ENCODE results near the gene MS4A15. TPM values are rescaled to one million over a fixed set of nuclear protein-coding genes. Genes with fewer than 3 reads are reported as not detected.

MS4A15 gene
- total RNA-seq, 2 experiments from 2014 or later = not detected

DNA sequence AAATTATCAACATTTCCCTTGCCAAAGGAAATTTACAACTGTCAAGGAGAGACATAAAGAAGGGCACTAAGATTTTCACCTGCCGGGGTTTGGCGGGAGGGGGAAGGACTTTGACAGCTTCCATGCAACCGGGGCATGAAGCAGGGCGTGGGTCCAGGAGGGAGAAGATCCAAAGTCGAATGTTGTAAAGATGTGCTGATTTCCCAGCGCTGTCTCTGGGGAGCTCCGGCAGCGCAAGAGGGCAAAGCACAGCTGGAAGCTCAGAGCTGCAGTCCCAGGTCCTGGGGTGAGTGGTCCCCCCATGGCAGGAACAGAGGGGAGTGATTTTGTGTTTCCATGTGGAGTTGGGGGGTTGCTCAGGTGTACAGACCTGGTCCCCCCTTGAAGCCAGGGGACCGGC lies 28.5 kb downstream of the MS4A15 start, which contains the start of gene MS4A10:
MS4A10 (plus strand) TSS at position 198 of the 400 bp plus-strand sequence. CDS start 5,003 bp downstream, outside the sequence.
- Mint-ChIP-seq H3K9me3 (ENCODE audit: low read depth) (no peaks in the 10 kb centered on the region), H3K4me3 (no peak within 1 kb of the TSS), H3K27me3 (no peaks in the 10 kb centered on the region), H3K27ac (no peak within 1 kb of the TSS), H3K4me1 (no peaks in the 10 kb centered on the region), H3K36me3 (no peaks in the 10 kb centered on the region)
- ATAC-seq (no peak), DNase-seq (no peak)
- CTCF ChIA-PET = interaction anchor here (1.7 to 2.1 kb wide), 2 partner anchors 10 to 46 kb away, joined by 4 to 5 read pairs; no protein-coding TSS in a partner anchor

DNA sequence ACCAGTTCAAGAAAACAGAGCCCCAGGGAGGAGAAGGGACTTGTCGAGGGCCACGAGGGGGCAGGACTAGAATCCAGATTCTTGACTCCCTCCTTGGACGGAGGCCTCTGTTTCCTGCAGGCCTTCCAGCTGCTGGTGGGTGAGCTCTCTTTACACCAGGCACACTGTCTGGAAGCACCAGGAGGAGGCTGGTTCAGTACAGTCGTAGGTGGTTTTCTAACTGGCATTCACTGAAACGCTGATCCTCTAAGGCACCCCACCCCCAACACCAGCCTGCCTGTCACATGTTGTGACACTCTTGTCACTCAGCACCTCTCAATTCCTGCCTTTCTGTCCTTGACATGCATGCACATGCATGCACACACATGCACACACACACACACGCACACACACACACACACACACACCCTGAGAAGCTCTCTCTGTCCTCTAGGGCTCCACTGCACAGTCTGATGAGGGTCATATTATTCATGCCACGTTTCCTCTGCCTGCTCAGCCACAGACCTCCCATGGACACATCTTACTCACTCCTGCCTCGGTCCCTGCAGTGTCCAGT lies 29.2 kb downstream of the MS4A15 start:
- DNase-seq = no peak
- no peak overlapping the region for H3K27ac Mint-ChIP-seq
- no peak for ATAC-seq
- H3K36me3 Mint-ChIP-seq = no peaks in the 10 kb centered on the region
- H3K27me3 Mint-ChIP-seq = no peaks in the 10 kb centered on the region
- no peak overlapping the region for H3K4me3 Mint-ChIP-seq
- H3K4me1 Mint-ChIP-seq = no peaks in the 10 kb centered on the region
- CTCF ChIA-PET = interaction anchor here (2.1 kb wide), 1 partner anchor 10 kb away, joined by 4 read pairs; no protein-coding TSS in a partner anchor
- no peaks in the 10 kb centered on the region for H3K9me3 Mint-ChIP-seq (ENCODE audit: low read depth)

- no peak for DNase-seq
- CTCF ChIA-PET = interaction anchor here (0.9 kb wide), 1 partner anchor 12 kb away, joined by 3 read pairs; no protein-coding TSS in a partner anchor
- no peak for ATAC-seq
- H3K4me3 Mint-ChIP-seq = no peak overlapping the region
- H3K9me3 Mint-ChIP-seq (ENCODE audit: low read depth) = no peaks in the 10 kb centered on the region
- peaks cover 5% of the 10 kb centered on the region for H3K27me3 Mint-ChIP-seq
- H3K27ac Mint-ChIP-seq = no peak overlapping the region
- no peaks in the 10 kb centered on the region for H3K4me1 Mint-ChIP-seq
- H3K36me3 Mint-ChIP-seq = no peaks in the 10 kb centered on the region
These were observed 30.3 kb downstream of the MS4A15 start for GRCh38 chr11:60786811-60787567.

GRCh38 chr11:60788401-60789125 lies 31.9 kb downstream of the MS4A15 start:
- peaks cover 5% of the 10 kb centered on the region for H3K27me3 Mint-ChIP-seq
- CTCF ChIA-PET = no interaction called here
- no peak overlapping the region for H3K4me3 Mint-ChIP-seq
- no peak for DNase-seq
- no peaks in the 10 kb centered on the region for H3K36me3 Mint-ChIP-seq
- no peaks in the 10 kb centered on the region for H3K9me3 Mint-ChIP-seq (ENCODE audit: low read depth)
- H3K27ac Mint-ChIP-seq = no peak overlapping the region
- H3K4me1 Mint-ChIP-seq = no peaks in the 10 kb centered on the region
- no peak for ATAC-seq

- H3K27ac Mint-ChIP-seq = no peak overlapping the region
- H3K27me3 Mint-ChIP-seq = peaks cover 5% of the 10 kb centered on the region
- ATAC-seq (no peak), DNase-seq (no peak)
- H3K4me1 Mint-ChIP-seq = no peaks in the 10 kb centered on the region
- no peaks in the 10 kb centered on the region for H3K36me3 Mint-ChIP-seq
- H3K9me3 Mint-ChIP-seq (ENCODE audit: low read depth) = no peaks in the 10 kb centered on the region
- H3K4me3 Mint-ChIP-seq = no peak overlapping the region
- CTCF ChIA-PET = interaction anchor here (0.7 to 1.3 kb wide), 2 partner anchors 15 to 34 kb away, joined by 3 to 4 read pairs; no protein-coding TSS in a partner anchor
These were observed 34.1 kb downstream of the MS4A15 start for GRCh38 chr11:60790726-60791125.

DNA sequence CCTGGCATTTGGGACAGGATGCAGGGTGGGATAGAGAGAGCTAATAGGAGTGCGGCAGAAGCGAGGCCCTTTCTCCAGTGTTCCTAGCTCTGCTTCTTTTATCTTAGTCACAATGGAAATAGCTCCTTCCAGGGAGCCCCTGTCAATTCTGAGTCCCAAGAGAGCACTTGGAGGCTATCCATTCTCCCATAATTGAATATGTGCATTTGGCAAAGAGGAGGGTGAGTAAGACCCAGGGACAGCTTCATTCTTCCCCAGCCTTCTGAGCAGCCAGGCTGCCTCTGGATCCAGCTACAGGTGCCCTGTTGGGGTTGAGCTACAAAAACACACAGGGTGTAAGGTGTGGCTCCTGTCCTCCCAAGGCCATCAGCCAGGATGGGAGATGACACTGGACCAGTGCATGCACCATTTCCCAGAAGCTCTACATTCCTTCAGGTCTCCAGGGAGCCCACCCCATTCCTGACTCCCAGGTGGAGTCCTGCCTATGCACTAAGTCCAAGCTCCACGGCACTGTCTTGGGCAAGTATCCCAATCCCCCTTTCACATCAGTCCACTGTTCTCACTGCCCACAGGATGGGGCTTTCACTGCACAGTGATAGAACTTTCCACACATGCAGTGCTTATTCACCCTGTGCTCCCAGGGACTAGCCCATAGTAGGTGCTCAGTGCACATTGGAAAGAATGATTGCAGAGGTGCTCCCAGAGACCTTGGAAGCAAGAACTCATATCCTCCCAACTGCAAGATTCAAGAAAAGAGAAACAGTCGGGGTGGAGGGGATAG lies 34.7 kb downstream of the MS4A15 start:
- H3K36me3 Mint-ChIP-seq = no peaks in the 10 kb centered on the region
- H3K4me1 Mint-ChIP-seq = no peaks in the 10 kb centered on the region
- ATAC-seq (no peak), DNase-seq (no peak)
- no peak overlapping the region for H3K27ac Mint-ChIP-seq
- H3K27me3 Mint-ChIP-seq = peaks cover 5% of the 10 kb centered on the region
- H3K9me3 Mint-ChIP-seq (ENCODE audit: low read depth) = no peaks in the 10 kb centered on the region
- no peak overlapping the region for H3K4me3 Mint-ChIP-seq
- CTCF ChIA-PET = interaction anchor here (0.7 kb wide), 1 partner anchor 34 kb away, joined by 3 read pairs; no protein-coding TSS in a partner anchor

DNA sequence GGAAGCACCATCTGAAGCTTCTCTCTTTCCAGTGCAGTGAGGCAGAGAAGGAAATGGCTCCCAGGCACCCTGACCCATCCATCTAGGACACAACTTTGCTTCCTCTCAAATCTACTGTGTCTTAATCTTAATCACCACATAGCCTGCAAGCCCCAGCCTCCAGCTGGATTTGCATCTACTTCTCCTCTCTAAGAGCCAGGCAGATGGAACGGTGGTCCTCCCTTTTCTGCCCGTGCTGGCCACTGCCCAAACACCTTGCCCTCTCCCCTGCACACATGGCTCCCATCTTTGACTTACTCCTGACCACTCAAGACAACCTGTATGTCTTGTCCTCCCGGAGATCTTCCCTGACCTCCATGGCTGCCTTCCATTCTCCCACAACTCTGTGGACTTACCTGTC lies 35.9 kb downstream of the MS4A15 start:
- Mint-ChIP-seq H3K27me3 (peaks cover 5% of the 10 kb centered on the region), H3K27ac (no peak overlapping the region), H3K4me1 (no peaks in the 10 kb centered on the region), H3K9me3 (ENCODE audit: low read depth) (no peaks in the 10 kb centered on the region), H3K4me3 (no peak overlapping the region), H3K36me3 (no peaks in the 10 kb centered on the region)
- ATAC-seq (no peak), DNase-seq (no peak)
- CTCF ChIA-PET = no interaction called here

- ATAC-seq (no peak), DNase-seq (no peak)
- Mint-ChIP-seq H3K4me1 (no peaks in the 10 kb centered on the region), H3K27ac (no peak overlapping the region), H3K27me3 (peaks cover 10% of the 10 kb centered on the region), H3K9me3 (ENCODE audit: low read depth) (no peaks in the 10 kb centered on the region), H3K4me3 (no peak overlapping the region), H3K36me3 (no peaks in the 10 kb centered on the region)
- CTCF ChIA-PET = interaction anchor here (2.0 kb wide), 1 partner anchor 20 kb away, joined by 6 read pairs; no protein-coding TSS in a partner anchor
These were observed 38.6 kb downstream of the MS4A15 start for GRCh38 chr11:60795291-60795690.

DNA sequence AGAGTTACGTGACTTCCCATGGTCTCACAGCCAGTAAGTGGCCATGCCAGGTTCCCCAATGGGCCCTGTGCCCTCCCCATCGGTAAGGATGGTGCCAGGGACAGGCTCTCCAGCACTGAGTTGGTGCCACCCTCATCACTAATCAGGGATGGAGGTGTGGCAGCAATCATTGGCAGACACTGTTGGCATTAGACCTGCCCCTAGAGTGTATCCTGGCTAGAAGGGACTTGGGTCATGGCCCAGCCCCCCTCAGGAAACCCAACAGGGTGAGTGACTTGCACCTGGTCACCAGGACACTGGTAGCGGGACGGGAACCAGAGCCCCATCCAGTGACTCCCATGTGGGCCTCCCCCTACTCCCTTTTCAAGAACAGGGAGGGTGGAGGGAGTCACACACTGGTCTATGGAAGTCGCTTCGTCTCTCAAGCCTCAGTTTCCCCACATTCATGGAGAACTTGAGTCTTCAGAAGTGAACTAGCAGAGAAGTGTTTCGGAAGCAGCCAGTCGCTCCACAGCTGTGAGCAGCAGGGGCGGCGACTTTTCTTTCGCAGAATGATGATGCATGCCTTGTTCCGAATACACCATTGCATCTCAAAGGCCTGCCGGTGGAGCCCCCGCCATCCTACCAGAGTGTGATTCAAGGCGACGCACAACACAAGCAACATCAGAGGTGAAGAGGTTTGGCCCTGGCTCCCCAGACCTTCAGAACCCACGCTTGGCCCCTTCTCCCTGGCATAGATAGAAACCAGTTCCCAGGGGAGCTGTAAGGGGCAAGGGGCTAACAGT lies 41.4 kb downstream of the MS4A15 start:
- Mint-ChIP-seq H3K36me3 (no peaks in the 10 kb centered on the region), H3K27ac (no peak overlapping the region), H3K4me1 (no peaks in the 10 kb centered on the region), H3K9me3 (ENCODE audit: low read depth) (no peaks in the 10 kb centered on the region), H3K4me3 (no peak overlapping the region), H3K27me3 (peaks cover 18% of the 10 kb centered on the region)
- CTCF ChIA-PET = no interaction called here
- DNase-seq = no peak
- no peak for ATAC-seq

- no peaks in the 10 kb centered on the region for H3K4me1 Mint-ChIP-seq
- H3K36me3 Mint-ChIP-seq = no peaks in the 10 kb centered on the region
- DNase-seq = no peak
- H3K27ac Mint-ChIP-seq = no peak overlapping the region
- no peak overlapping the region for H3K4me3 Mint-ChIP-seq
- H3K27me3 Mint-ChIP-seq = peaks cover 20% of the 10 kb centered on the region
- CTCF ChIA-PET = no interaction called here
- H3K9me3 Mint-ChIP-seq (ENCODE audit: low read depth) = no peaks in the 10 kb centered on the region
- no peak for ATAC-seq
These were observed 42.0 kb downstream of the MS4A15 start for GRCh38 chr11:60798631-60799030.

DNA sequence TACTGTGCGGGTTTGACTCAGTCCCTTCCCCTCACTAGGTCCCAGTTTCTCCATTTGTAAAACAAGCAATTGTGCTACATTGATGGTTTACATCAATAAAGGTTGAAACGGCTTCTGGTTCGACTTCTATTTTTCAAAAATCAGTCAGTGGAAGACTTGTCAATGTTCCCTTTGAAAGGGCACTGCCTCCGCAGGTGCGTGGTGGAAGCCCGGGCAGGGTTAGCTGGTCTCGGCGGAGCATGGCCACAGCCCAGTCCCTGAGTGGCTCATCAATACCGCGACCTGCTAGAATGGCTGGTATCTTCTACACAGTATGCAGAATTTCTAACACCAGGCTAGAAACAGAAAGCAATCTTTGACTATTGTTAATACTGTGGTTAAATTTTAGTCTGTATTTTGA lies 44.5 kb downstream of the MS4A15 start:
- ATAC-seq (no peak), DNase-seq (no peak)
- Mint-ChIP-seq H3K36me3 (no peaks in the 10 kb centered on the region), H3K9me3 (ENCODE audit: low read depth) (no peaks in the 10 kb centered on the region), H3K27ac (no peak overlapping the region), H3K4me1 (no peaks in the 10 kb centered on the region), H3K4me3 (no peak overlapping the region), H3K27me3 (peaks cover 23% of the 10 kb centered on the region)
- CTCF ChIA-PET = interaction anchor here (1.5 kb wide), 1 partner anchor 26 kb away, joined by 3 read pairs; no protein-coding TSS in a partner anchor

GRCh38 chr11:60803273-60803936 lies 46.7 kb downstream of the MS4A15 start:
- no peak for DNase-seq
- no peak for ATAC-seq
- no peaks in the 10 kb centered on the region for H3K9me3 Mint-ChIP-seq (ENCODE audit: low read depth)
- CTCF ChIA-PET = no interaction called here
- H3K36me3 Mint-ChIP-seq = no peaks in the 10 kb centered on the region
- H3K27me3 Mint-ChIP-seq = peaks cover 23% of the 10 kb centered on the region
- no peak overlapping the region for H3K27ac Mint-ChIP-seq
- H3K4me1 Mint-ChIP-seq = no peaks in the 10 kb centered on the region
- no peak overlapping the region for H3K4me3 Mint-ChIP-seq

Measured in activated CD8-positive, alpha-beta memory T cell treated with anti-CD3 and anti-CD28 coated beads, Interleukin-2, amount 10 ng/mL, durations not matched to agents 7 days and 5 days (primary cell).